Sigmoid colon (tissue), 7 donors: ENCODE measurements around the gene CYP27B1. TPM values are rescaled to one million over a fixed set of nuclear protein-coding genes. Genes with fewer than 3 reads are reported as not detected.

Experiments
- DNase-seq: peaks from one replicate; pipeline ENCODE4 v3.0.0-alpha.2; 2019
- H3K27ac ChIP-seq, 4 donors: fragments of 200-600 bp; sonication (generic); one replicate each; pipeline ENCODE4 v1.5.1; 2016 to 2019; ENCODE audit warnings: mild to moderate bottlenecking in 1 of 4
- H3K27me3 ChIP-seq, 3 donors: fragments of 200-600 bp; sonication (generic); one replicate each; pipeline ENCODE4 v1.5.1; 2019; ENCODE audit warnings: mild to moderate bottlenecking in 1 of 3
- H3K36me3 ChIP-seq, 4 donors: fragments of 200-600 bp; sonication (generic); one replicate each; pipeline ENCODE4 v1.5.1; 2016 to 2019
- H3K4me1 ChIP-seq, 4 donors: fragments of 200-600 bp; sonication (generic); one replicate each; pipeline ENCODE4 v1.5.1; 2017 to 2019
- H3K4me3 ChIP-seq, 4 donors: fragments of 200-600 bp; sonication (generic); one replicate each; pipeline ENCODE4 v1.5.1; 2017 to 2019; ENCODE audit warnings: mild to moderate bottlenecking in 2 of 4, moderate library complexity in 1 of 4
- H3K9me3 ChIP-seq, 4 donors: fragments of 200-600 bp in 3 of 4; sonication (generic) in 3 of 4; one replicate each; pipeline versions ENCODE4 v1.5.1 to v1.6.1; 2013 to 2019
- EP300 ChIP-seq, 4 donors: sonication (generic); formaldehyde crosslinking; IDR thresholded peaks; one replicate each; pipeline ENCODE4 v1.6.1; 2017; ENCODE audit warnings: antibody characterized with exemption in 4 of 4
- POLR2A ChIP-seq, 2 donors: fragments of 450-650 bp; IDR thresholded peaks; one replicate each; pipeline ENCODE4 v1.6.1; 2016; ENCODE audit warnings: antibody characterized with exemption in 2 of 2, mild to moderate bottlenecking in 2 of 2, moderate library complexity in 2 of 2
- POLR2AphosphoS5 ChIP-seq, 4 donors: sonication (generic); formaldehyde crosslinking; IDR thresholded peaks; one replicate each; pipeline ENCODE4 v1.6.1; 2017; ENCODE audit warnings: antibody characterized with exemption in 4 of 4
- WGBS, 2 donors: extraction: QIAGEN DNeasy Blood & Tissue Kit; methylation state at CpG; one replicate each; pipeline ENCODE4 v1.1.7; 2013; 5-methylcytosine and 5-hydroxymethylcytosine counted together
- intact Hi-C: fragments of 100-400 bp; cut with DNase I; formaldehyde crosslinking; loops from one replicate; pipeline ENCODE4 v1.15.1; 2023
- polyA plus RNA-seq, 3 donors: library from polyadenylated mRNA; stranded (reverse); fragments of 200-250 nt; gene quantifications; one replicate each; pipeline ENCODE4 v1.2.3, GENCODE V29; 2013
- total RNA-seq, 4 donors: library from RNA; depleted of rRNA; stranded (reverse); fragments of >200 nt; gene quantifications; one replicate each; pipeline ENCODE4 v1.1.0, GENCODE V29; 2016
- TF ChIP-seq, protein P1 (sequence below), 4 experiments: fragments of 450-650 bp in 3 of 4; fragments of 200-600 bp in 1 of 4; IDR thresholded peaks; one replicate each; pipeline ENCODE4 v1.5.1; 2016 to 2019; ENCODE audit warnings: antibody characterized with exemption in 4 of 4, mild to moderate bottlenecking in 3 of 4, moderate library complexity in 2 of 4
- donor health status: healthy with polysubstance abuse.
- donor health status: Bipolar disorder and iron deficiency.
- donor health status: healthy.

The CYP27B1 gene, protein sequence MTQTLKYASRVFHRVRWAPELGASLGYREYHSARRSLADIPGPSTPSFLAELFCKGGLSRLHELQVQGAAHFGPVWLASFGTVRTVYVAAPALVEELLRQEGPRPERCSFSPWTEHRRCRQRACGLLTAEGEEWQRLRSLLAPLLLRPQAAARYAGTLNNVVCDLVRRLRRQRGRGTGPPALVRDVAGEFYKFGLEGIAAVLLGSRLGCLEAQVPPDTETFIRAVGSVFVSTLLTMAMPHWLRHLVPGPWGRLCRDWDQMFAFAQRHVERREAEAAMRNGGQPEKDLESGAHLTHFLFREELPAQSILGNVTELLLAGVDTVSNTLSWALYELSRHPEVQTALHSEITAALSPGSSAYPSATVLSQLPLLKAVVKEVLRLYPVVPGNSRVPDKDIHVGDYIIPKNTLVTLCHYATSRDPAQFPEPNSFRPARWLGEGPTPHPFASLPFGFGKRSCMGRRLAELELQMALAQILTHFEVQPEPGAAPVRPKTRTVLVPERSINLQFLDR
- under 1 TPM in 1 of 4 donors, not detected in 3; 0.28 TPM for total RNA-seq
- polyA plus RNA-seq, result 1 to 10 TPM in 2 of 3 donors, not detected in 1; 1.2 to 2.0 TPM

DNA sequence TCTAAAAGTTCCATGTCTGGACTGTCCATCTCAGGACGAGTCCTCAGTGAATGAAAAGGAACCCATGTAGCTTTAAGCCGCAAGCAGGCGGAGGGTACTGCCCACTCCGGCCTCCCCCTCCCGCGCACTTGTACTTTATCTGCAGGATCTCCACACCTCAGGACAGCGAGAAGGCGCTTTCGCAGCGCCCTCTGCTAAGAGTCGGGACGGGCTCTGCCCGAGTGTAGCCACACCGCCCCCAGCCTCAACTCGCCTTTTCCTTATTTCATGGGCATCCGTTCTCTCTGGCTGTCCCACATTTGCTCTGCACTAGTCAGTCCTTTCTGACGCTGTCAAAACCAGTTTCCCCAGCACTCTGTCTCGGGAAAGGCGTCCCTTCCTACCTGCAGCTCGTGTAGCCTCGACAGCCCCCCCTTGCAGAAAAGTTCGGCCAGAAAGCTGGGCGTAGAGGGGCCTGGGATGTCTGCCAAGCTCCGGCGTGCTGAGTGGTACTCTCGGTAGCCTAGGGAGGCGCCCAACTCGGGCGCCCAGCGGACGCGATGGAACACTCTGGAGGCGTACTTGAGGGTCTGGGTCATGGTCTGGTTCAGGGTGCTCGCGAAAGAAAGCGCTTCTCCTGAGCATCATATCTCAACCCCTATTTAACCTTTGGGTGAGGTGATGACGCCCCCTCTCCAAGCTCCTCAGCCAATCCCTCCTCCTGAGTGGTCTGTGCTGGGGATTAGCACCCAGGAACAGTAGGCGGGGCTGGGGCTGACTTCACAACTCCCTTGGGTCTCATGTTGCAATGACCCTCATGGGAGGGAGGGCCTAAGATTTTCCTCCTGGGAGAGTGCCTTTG, at the start of gene CYP27B1:
Gene CYP27B1 (minus strand): TSS at position 615 of the 841 bp plus-strand sequence. CDS start 37 bp downstream, at position 578.
- Histone ChIP-seq H3K4me3 (peak within 1 kb of the TSS in 3 of 4 donors; percentile 16 to 38 (median 33)), H3K4me1 (peaks cover 0 to 40% (median 35%) of the 10 kb centered on the region in 4 donors), H3K36me3 (peaks cover 0 to 17% (median 0%) of the 10 kb centered on the region in 4 donors), H3K27ac (no peak within 1 kb of the TSS), H3K9me3 (no peaks in the 10 kb centered on the region), H3K27me3 (peaks cover 35 to 52% (median 47%) of the 10 kb centered on the region in 3 donors)
- no peak for DNase-seq
- TF ChIP-seq POLR2AphosphoS5 (IDR thresholded peaks at IDR 0.05) (no peak), POLR2A (IDR thresholded peaks at IDR 0.05) (no peak), EP300 (IDR thresholded peaks at IDR 0.05) (no peak)
- TF ChIP-seq, protein P1, sequence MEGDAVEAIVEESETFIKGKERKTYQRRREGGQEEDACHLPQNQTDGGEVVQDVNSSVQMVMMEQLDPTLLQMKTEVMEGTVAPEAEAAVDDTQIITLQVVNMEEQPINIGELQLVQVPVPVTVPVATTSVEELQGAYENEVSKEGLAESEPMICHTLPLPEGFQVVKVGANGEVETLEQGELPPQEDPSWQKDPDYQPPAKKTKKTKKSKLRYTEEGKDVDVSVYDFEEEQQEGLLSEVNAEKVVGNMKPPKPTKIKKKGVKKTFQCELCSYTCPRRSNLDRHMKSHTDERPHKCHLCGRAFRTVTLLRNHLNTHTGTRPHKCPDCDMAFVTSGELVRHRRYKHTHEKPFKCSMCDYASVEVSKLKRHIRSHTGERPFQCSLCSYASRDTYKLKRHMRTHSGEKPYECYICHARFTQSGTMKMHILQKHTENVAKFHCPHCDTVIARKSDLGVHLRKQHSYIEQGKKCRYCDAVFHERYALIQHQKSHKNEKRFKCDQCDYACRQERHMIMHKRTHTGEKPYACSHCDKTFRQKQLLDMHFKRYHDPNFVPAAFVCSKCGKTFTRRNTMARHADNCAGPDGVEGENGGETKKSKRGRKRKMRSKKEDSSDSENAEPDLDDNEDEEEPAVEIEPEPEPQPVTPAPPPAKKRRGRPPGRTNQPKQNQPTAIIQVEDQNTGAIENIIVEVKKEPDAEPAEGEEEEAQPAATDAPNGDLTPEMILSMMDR (IDR thresholded peaks at IDR 0.05), result no peak
- 6 to 8% methylated on average over 38 of the region's 38 CpGs for WGBS, 2 donors
- intact Hi-C loops, result no loop called here

DNA sequence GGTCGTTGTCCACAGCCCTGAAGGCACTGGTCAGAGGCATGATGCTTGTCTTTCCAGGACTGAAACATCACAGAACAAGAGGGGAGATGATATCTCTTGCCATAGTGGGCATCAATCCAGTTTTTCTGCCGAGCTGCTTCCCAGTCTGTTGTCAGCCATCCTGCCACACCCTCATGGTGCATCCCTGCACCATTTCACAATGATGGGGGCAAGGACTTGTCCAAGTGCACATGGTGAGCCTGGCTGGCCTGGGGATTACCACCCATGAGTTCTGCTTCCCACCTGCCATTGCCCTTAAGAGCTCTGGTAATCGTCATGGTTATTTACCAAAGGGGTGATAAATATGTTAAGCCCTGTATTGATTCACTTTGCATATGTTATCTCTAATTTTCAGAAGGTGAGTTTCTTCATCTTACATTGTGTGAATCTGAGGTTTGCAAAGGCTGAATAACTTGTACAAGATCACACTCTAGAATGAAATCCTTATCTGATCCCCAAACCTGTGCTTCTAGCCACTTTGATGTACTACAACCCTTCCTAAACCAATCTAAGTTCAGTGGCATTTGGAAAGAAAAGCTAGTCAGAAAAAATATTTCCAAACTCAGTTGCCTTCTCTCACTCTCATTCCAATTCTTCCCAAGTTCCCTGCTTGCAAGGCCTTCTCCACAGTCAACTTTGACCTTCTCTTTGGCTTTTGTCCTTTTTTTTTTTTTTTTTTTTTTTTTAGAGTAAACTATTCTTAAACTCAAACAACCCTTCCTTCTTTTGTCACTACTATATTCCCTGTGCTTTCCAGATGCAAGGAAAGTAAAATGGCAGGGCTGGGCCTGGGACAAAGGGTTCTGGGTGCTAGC, 49.4 kb upstream of the CYP27B1 start:
- no peaks in the 10 kb centered on the region for H3K9me3 ChIP-seq
- H3K27ac ChIP-seq, result peak overlapping the region in 2 of 4 donors; percentile 54 to 69
- TF ChIP-seq EP300 (IDR thresholded peaks at IDR 0.05) (no peak), POLR2AphosphoS5 (IDR thresholded peaks at IDR 0.05) (peak in 1 of 4 donors; percentile 23), POLR2A (IDR thresholded peaks at IDR 0.05) (no peak)
- TF ChIP-seq, protein P1 (IDR thresholded peaks at IDR 0.05), result no peak
- no peaks in the 10 kb centered on the region for H3K27me3 ChIP-seq
- no peak for DNase-seq
- H3K36me3 ChIP-seq, result peaks cover 0 to 40% (median 8%) of the 10 kb centered on the region in 4 donors
- peaks cover 5 to 62% (median 39%) of the 10 kb centered on the region in 4 donors for H3K4me1 ChIP-seq
- intact Hi-C loops, result no loop called here
- 31 to 69% methylated on average over 3 of the region's 3 CpGs for WGBS, 2 donors
- H3K4me3 ChIP-seq, result no peak overlapping the region

DNA sequence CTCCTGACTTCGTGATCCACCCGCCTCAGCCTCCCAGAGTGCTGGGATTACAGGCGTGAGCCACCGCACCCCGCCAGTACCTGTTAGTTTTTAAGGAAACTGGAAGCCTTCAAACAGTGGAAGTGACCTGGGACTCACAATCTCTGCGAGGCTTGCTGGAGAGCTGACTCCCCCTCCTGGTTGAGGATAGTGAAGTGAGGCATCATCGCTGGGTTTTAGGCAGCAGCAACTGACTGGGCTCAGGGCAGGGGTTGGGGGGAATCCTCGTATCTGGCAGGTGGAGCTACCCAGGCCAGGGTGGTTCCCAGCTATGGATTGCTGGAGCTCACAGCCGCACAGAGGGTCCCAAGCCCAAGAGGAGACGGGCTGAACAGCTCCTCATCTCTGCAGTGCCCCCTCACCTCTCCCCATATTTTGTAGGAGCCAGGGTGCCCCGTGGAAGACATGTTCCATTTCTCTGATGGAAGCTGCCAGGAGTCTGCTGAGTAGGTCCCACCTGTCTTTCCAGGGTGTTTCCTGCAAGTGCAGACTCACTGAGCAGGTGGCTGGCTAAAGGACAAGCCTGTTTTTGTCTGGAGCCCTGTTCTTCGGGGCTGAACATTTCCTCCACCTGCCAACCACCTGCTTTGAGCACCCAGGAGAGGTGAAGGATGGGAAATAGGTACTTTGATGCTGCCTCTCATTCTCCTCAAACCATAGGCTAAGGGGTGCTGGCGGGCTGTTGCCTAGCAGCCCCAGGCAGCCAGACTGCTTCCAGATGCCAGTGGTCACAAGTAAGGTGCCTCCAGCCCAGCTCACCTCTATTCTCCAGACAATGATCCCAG, 48.5 kb upstream of the CYP27B1 start:
- H3K27me3 ChIP-seq, result no peaks in the 10 kb centered on the region
- 76 to 83% methylated on average over 13 of the region's 13 CpGs for WGBS, 2 donors
- H3K4me1 ChIP-seq, result peaks cover 5 to 61% (median 39%) of the 10 kb centered on the region in 4 donors
- peak overlapping the region in 1 of 4 donors; percentile 54 for H3K27ac ChIP-seq
- H3K4me3 ChIP-seq, result no peak overlapping the region
- DNase-seq, result no peak
- H3K9me3 ChIP-seq, result no peaks in the 10 kb centered on the region
- peaks cover 0 to 40% (median 2%) of the 10 kb centered on the region in 4 donors for H3K36me3 ChIP-seq
- TF ChIP-seq EP300 (IDR thresholded peaks at IDR 0.05) (no peak), POLR2A (IDR thresholded peaks at IDR 0.05) (no peak), POLR2AphosphoS5 (IDR thresholded peaks at IDR 0.05) (no peak)
- TF ChIP-seq, protein P1 (IDR thresholded peaks at IDR 0.05), result no peak
- intact Hi-C loops, result no loop called here
